Stimulated activated CD8-positive, alpha-beta memory T cell treated with anti-CD3 and anti-CD28 coated beads, Interleukin-15, amount 100 ng/mL, for 1 hour (primary cell): ENCODE results near the gene ALS2CL.
"Not testable (repeated sequence)": the region's sequence is repeated elsewhere in the genome, so short reads cannot be mapped to it uniquely, and the experiment has no call there.

Experiments used
- DNase-seq: peaks from one replicate; pipeline ENCODE4 v3.0.0-alpha.2; 2020; ENCODE audit warnings: low read depth

The ALS2CL gene

GRCh38 chr3:46693038-46693891 is at the start of gene ALS2CL:
TSS of gene ALS2CL (minus strand) at chr3:46693679. CDS start at chr3:46689440, 4,239 bp downstream.
- peak; percentile 40 for DNase-seq

- DNase-seq: no peak
Observed at GRCh38 chr3:46742992-46743585, 49.6 kb upstream of the ALS2CL start.

GRCh38 chr3:46739565-46739964 is 46.1 kb upstream of the ALS2CL start:
- DNase-seq: not testable (repeated sequence)

GRCh38 chr3:46737329-46737731 is 43.9 kb upstream of the ALS2CL start:
- no peak for DNase-seq

GRCh38 chr3:46736006-46736872 is 42.8 kb upstream of the ALS2CL start:
- no peak for DNase-seq

- no peak for DNase-seq
Observed at GRCh38 chr3:46734773-46735172, 41.3 kb upstream of the ALS2CL start.

- DNase-seq: no peak
Observed at GRCh38 chr3:46733026-46733800, 39.7 kb upstream of the ALS2CL start.

GRCh38 chr3:46731795-46732194 is 38.3 kb upstream of the ALS2CL start:
- no peak for DNase-seq

- DNase-seq: no peak
Observed at GRCh38 chr3:46730819-46731218, 37.3 kb upstream of the ALS2CL start.

GRCh38 chr3:46729038-46729437 is 35.6 kb upstream of the ALS2CL start:
- no peak for DNase-seq

GRCh38 chr3:46725621-46726314 is 32.3 kb upstream of the ALS2CL start:
- DNase-seq: no peak

GRCh38 chr3:46724424-46724823 is 30.9 kb upstream of the ALS2CL start:
- DNase-seq: no peak

GRCh38 chr3:46722443-46722842 is 29.0 kb upstream of the ALS2CL start:
- no peak for DNase-seq

- no peak for DNase-seq
Observed at GRCh38 chr3:46721009-46721408, 27.5 kb upstream of the ALS2CL start.

- DNase-seq: no peak
Observed at GRCh38 chr3:46719735-46720271, 26.3 kb upstream of the ALS2CL start.

- no peak for DNase-seq
Observed at GRCh38 chr3:46719044-46719565, 25.6 kb upstream of the ALS2CL start.

- no peak for DNase-seq
Observed at GRCh38 chr3:46717447-46718231, 24.2 kb upstream of the ALS2CL start, which contains the start of gene PRSS50. TSS of gene PRSS50 (minus strand) at chr3:46717869. CDS start at chr3:46717824, 45 bp downstream.

GRCh38 chr3:46716461-46717441 is 23.3 kb upstream of the ALS2CL start:
- no peak for DNase-seq
